ENCODE results near the gene ZNF189.

DNA sequence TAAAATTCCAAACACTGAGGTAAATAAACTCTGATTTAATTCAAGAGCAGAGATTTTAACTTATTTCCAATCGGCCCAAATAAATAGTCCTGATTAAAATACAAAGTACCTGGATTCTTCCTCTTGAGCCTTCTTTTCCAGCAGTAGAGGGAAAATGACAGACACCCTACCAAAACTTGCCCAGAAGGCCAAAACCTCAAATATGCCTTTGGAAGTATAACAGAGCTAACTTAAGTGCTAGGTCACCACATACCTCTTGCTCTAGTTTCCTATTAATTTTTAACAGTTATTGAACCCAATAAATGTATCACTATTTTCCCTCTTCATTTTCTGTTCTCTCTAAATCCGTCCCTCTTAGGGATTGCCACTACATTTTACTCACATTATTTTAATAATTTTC is 15.3 kb upstream of the ZNF189 start:
- TF ChIP-seq, protein P1, sequence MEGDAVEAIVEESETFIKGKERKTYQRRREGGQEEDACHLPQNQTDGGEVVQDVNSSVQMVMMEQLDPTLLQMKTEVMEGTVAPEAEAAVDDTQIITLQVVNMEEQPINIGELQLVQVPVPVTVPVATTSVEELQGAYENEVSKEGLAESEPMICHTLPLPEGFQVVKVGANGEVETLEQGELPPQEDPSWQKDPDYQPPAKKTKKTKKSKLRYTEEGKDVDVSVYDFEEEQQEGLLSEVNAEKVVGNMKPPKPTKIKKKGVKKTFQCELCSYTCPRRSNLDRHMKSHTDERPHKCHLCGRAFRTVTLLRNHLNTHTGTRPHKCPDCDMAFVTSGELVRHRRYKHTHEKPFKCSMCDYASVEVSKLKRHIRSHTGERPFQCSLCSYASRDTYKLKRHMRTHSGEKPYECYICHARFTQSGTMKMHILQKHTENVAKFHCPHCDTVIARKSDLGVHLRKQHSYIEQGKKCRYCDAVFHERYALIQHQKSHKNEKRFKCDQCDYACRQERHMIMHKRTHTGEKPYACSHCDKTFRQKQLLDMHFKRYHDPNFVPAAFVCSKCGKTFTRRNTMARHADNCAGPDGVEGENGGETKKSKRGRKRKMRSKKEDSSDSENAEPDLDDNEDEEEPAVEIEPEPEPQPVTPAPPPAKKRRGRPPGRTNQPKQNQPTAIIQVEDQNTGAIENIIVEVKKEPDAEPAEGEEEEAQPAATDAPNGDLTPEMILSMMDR (IDR thresholded peaks at IDR 0.05; ENCODE audit: low read depth, low read length), result no peak
- no peak for TF ChIP-seq EZH2phosphoT487 (IDR thresholded peaks at IDR 0.05; ENCODE audit: low read depth)

Data from OCI-LY3 (cell line).